GM04503 (cell line): ENCODE results near the gene SEPTIN8.

Source experiments
- DNase-seq: peaks from one replicate; pipeline ENCODE4 v3.0.0-alpha.2; 2012; ENCODE audit warnings: low read depth

Gene SEPTIN8, protein sequence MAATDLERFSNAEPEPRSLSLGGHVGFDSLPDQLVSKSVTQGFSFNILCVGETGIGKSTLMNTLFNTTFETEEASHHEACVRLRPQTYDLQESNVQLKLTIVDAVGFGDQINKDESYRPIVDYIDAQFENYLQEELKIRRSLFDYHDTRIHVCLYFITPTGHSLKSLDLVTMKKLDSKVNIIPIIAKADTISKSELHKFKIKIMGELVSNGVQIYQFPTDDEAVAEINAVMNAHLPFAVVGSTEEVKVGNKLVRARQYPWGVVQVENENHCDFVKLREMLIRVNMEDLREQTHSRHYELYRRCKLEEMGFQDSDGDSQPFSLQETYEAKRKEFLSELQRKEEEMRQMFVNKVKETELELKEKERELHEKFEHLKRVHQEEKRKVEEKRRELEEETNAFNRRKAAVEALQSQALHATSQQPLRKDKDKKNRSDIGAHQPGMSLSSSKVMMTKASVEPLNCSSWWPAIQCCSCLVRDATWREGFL

DNA sequence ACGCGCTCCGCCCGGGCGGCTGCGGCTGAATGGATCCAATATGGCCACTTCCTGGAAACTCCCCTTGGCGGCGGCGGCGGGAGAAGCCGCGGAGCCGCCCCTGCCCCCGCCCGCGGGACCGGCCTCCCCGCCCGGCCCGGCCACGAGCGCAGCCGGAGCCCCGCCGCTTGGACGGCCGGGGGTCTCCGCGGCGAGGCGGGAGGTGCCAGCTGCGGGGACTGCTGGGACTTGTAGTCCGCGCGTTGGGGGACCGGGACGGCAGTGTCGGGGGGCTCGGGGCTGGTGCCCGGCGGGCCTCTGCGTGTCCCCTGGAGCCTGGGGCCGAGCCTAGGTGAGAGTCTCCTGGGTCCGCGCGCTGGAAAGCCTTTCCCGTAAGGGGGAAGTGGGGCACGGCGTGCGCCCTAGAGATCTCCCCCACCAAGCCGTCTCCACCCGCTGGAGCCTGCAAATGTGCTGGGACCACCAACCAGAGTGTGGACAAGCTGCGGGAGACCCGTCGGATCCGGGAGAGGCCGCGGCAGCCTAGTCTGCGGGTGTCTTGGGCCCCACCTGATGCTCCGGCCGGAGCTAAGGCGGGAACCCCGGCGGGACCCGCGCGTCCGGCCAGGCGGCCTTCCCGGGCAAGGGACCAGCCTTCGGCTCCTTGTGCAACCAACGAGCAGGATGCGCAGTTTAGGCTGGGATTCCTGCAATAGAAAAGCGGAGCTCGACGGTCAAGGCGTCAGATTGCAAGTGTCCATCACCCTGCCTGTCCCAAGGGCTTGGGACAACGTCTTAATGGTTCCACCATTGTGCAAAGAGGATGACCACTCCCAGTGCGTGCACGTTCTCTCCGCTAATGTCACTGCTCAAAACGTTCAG, at the start of gene SEPTIN8:
Gene SEPTIN8, minus strand, starts transcription at position 31 of the 861 bp plus-strand sequence. CDS start 102 bp downstream, outside the sequence.
- no peak for DNase-seq

DNA sequence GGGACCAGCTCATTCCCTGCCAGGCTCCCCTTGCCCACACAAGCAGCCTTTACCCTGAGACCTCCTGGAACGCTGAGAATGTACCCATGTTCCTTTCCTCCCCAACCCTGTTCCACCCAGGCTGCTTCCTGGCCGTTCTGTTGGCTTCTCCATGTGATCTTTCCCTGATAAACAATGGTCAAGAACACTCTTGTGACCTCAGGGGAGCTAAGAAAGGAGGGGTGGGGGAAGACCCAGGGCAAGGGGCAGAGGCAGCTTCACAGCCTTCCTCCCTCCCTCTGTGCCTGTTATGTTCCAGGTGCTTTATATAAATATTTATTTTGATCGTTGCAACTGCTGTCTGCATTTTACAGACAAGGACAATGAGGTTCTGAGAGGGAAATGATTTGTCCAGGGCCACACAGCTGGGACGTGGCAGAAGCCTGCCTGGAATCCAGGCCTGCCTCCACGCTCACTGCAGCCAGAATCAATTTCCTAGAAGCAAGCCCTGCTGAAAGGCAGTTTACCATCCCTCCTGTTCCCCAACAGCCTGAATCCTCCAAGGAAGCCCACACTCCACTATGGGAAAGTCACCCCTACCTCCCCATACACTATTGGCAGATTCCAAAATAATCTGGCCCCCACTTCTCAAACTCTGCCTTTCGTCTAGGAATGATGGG, 49.5 kb upstream of the SEPTIN8 start:
- no peak for DNase-seq

DNA sequence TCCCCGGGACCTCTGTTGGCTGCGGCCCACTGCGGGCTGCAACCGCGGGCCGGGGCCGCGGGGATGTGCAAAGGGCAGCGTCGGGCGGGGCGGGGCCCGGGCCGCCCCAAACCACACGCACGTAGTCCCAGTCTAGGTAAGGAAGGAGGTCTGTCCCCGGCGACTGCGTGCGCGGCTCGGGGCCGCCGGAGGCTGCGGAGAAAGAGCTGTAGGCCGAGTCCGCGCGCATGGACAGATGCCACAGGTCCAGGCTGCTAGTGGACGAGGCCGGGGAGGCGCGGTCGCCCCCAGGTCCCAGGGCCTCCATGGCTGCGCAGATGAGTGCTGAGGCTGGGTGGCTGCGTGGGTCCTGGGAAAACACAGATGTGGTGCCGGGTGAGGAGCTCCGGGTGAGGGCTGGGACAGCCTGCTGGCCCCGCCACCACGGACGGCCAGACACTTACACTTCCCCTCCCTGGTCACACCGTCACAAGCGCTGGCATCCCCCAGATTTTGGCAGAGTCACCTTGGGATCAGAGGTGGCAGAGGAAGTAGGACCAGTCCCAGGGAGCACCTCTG, 48.9 kb upstream of the SEPTIN8 start:
- DNase-seq, result no peak

DNA sequence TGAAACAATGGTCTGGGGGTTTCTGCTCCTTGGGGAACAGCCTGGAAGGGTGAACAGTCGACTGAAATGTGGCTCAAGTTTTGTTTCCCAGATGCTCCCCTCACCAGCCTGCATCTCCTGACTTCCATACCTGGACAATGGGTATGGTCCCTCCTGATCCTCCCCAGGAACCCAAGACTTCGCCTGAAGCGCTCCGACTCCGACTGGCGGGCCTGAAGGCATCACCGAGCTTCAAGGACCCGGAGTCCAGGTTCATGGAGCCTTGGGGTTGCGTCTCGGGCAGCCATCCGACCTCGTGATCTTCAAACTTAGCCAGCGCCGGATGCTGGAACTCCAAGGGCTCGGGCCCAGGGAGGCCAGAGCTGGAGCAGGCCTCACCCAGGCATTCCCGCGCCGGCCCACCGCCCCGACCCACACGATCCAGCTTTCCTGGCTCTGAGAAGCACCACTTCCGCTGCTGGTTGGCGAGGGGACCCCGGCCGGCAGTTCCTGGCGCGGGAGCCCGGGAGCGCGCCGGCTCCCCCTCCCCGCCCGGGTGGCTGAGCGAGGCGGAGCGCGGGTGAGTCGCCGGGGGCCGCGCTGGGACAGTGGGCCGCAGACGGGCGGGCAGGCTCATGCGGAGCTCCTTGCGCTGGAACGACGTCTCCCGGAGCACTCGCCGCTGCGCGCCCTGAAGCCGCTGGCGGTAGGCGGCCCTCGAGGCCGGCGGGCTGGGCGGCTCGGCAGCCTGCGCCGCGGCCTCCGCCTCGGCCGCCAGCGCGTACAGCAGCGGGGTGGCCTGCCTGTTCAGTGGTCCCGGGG, 48.2 kb upstream of the SEPTIN8 start:
- DNase-seq, result no peak

DNA sequence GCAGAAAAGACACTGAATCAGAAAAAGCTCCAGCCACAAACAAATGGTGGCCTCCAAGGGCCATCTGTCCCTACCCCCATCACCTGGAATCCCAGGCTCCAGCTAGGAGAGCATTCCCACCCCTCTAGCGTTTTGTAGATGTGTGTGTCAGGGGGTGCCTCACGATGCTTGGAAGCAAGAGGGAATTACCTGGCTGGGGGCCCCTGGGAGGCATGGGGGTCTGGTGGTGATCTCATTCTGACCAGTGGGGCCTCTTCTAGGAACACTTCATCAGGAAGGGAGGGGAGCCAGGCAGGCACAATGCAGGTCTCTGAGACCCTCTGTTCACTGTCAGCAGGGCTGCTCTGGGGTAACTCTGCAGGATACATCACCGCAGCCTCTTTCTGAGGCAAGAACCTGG, 47.4 kb upstream of the SEPTIN8 start:
- no peak for DNase-seq

DNA sequence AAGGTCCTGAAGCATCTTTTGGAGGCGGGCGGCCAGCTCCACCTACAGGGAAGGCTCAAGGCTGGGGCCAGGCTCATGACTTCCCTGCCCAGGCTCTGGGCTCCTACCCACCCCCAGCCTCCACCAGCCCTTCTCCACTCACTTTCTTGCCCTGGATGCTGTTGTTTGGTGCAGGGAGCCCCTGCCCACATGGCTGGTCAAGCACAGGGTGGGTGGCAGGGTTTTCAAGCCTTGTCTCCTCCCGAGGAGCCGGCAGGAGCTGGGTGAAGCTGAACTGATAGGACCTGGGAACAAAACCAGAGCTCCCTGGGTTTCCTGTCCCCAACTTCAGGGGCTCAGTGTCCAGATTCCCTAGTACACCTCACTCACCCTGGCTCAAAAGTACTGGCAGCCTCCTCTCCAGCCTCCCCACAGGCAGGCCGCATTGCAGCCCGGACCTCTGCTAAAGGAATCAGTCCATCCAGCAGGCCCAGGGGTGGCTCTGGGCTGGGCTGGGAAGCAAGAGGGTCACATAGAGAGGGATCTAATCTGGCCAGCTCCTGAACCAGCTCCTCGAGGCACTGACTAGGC, 46.5 kb upstream of the SEPTIN8 start:
- DNase-seq, result no peak

DNA sequence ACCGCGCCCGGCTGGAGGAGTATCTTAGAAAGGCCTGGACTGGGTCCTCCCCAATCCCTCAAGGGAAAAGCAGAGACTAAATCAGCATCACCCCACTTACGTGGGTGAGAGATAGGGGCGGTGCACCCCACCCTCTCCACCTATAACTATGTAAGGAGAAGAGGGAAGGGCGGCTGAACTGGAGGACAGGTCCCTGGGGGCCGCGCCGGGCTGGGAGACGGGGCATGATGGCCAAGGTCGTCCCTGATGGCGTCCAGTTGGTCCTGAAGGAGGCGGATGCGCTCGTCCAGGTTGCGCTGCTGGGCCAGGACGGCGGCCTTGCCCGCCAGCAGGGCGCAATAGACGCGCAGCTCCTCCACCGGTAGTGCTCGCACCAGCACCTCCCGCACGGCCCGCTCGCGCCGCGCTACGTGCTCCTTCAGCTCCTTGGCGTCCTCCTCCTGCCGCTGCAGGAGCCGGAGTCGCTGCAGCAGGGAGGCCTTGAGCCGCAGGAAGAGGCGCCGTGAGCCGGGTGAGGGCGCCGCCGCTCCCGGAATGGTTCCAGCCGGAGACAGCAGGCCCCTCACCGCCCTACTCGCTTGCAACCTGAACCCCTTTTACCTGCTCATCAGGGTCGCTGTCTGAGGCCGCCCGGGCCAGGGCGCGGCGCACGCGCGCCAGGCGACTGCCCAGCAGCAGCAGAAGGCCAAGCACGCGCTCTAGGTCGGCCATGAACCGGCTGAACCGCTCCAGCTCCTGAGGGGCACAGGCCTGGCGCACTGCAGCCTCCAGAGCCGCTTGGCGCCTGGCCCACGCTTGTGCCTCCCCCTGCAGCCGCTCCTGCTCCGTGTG, 45.8 kb upstream of the SEPTIN8 start:
- DNase-seq, result no peak

DNA sequence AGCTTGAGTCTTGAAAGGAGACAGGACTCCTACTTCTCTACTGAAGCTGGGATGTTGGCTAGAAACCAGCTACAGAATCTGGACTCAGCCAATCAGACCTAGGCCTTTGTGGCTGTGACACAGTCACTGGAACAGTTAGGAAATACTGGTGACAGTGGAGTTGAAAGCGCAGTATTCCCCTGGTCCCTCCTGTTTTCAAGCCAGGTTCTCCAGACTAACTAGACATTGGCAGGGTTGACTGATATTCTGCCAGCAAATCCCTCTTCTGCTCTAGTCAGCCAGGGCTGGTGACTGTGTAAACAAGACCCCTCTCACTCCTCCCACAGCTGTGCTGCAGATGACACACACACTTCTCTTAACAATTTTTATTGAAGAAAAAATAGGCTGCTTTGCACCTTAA, 44.8 kb upstream of the SEPTIN8 start:
- no peak for DNase-seq

DNA sequence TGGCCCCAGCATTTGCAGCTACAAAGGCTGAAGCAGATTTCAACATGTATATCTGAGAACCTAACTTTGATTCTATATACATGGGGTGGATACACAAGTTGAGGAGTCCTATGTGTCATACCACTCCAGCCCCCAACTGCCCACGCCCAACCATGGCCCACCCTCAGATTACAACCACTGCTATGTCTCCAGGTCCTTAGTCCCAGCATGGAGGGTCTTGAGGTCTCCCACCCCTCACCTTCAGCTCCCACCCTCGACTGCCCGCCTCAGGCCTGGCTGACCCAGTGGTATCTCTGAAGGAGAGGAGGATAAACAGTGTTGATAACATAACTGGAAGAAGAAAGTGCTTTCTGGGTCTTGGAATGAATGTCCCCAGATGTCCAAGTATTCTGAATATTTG, 44.3 kb upstream of the SEPTIN8 start:
- no peak for DNase-seq

DNA sequence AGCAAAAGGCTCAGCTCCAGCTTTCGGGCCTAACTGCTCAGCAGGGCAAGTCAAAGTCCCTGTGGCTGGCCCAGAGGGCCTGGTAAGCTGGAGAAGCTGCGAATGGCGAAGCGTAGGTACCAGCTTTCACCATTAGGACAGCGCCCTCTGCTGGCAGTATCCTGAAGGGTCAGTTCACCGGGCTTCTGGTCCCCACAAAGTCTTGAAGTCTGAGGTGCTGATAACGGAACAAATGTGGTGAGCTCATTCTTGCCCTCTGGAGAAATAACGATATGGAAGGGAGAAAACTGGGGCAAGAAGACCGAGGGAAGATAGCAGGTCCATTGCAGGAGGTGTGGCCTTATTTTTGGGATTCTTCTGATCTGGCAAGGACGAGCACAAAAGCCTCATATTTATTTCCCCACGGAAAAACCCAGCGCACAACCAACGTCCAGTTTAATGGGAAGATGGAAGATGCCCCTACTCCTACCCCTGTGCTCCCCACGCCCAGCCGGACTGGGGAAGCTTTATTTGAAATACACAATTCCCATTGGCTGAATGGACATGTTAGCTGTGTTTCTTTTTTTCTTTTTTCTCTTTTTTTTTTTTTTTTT, 43.2 kb upstream of the SEPTIN8 start:
- no peak for DNase-seq

DNA sequence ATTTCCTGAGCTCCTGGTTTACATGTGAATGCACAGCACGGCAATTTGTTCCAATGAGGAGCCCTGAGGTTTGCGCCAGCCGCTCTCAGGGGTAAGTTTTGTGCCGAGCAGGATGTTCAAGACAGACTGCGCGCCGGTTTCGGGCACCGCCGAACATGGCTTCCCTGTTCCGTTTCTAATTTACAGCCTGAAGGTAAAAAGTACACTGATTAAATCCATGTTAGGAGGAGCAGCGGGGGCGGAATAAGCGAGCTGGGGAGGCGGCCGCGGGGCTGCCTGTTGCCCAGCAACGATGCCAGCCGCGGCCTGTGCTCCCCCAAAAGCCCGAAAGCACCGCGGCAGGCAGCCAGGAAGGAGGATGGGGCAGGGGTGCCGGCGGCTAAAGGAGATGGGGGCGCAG, 42.4 kb upstream of the SEPTIN8 start:
- DNase-seq, result no peak

DNA sequence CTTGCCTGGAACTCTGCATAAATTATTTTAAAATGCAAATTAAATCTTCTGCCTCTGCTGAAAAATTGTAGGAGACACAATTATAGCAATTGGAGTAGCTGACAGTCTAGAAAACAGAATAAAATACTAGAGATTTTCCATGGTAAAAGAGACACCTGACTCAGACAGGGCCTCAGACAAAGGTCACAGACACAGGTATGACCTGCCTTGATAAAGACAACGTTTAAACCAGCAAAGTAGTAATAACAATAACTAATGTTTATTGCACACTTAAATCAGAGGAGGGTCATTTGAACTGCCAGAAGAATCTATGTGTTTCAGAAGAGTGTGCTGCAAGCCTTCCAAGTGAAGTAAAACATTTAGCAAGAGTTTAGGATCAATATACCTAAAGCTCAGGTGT, 40.0 kb upstream of the SEPTIN8 start:
- DNase-seq, result no peak

DNA sequence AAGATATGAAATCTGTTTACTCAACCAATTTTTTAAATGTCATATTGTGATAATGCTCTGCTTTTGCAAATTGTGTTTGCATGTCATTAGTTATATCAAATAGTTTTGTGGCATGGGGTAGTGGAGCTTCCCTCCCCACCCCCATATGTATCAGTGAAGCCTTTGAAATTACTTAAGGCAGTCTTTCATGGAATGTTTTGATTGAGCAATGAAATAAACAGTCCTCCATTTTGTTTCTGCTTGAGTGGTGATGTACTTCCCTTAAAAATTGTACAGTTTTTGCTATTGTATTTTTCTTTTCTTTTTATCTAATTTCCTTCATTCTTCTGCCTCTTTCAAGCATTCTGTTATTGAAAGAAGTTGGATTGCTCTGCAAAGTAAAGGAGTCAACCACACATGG, 39.5 kb upstream of the SEPTIN8 start:
- no peak for DNase-seq

DNA sequence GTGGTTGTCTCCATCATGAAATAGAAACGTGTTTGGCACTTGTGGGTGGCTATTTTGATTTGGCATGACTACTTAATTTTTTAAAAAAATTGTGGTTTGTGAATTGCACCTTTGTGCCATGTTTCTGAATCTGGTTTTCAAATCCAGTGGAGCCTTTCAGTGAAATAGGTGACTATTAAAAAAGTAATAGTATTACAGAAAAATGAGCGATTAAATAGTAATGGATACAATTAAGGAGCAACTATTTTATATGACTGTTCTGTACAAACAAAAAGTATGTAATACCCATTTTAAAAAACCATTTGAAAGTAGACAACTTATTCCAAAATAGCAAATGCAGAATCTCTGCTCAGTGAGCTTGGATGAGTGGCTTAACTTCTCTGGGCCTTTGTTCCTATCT, 39.0 kb upstream of the SEPTIN8 start:
- DNase-seq, result no peak

DNA sequence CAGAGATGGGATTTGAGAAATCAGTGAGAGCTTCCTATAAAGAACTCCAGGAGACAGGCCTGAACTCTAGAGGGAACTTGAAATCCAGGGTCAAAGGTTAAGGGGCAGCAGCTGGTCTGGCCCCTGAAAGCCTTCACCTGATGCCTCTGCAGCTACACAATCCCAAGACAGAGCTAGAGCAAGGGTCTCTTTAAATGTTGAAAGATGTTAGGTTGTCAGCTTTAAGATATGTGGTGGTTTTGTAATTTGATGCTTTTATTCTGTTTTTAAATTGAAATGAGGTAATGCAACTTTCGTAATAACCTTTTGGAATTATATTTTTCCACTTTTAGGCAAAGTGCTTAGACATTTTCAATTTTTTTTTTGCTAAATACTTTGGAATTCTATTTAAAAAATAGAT, 38.4 kb upstream of the SEPTIN8 start:
- no peak for DNase-seq

DNA sequence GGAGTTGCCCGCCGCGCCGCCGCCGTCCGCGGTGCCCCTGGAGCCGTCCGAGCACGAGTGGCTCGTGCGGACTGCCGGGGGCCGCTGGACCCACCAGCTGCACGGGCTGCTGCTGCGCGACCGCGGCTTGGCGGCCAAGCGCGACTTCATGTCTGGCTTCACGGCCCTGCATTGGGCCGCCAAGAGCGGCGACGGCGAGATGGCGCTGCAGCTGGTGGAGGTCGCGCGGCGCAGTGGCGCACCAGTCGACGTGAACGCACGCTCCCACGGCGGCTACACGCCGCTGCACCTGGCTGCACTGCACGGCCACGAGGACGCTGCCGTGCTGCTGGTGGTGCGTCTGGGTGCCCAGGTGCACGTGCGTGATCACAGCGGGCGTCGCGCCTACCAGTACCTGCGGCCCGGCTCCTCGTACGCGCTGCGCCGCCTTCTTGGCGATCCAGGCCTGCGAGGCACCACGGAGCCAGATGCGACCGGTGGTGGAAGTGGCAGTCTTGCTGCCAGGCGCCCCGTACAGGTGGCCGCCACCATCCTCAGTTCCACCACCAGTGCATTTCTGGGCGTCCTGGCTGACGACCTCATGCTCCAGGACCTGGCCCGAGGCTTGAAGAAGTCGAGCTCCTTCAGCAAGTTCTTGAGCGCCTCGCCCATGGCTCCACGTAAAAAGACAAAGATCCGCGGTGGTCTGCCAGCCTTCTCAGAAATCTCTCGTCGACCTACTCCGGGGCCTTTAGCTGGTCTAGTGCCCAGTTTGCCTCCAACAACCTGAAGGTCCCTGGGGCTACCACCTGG, 37.7 kb upstream of the SEPTIN8 start:
- DNase-seq, result no peak

DNA sequence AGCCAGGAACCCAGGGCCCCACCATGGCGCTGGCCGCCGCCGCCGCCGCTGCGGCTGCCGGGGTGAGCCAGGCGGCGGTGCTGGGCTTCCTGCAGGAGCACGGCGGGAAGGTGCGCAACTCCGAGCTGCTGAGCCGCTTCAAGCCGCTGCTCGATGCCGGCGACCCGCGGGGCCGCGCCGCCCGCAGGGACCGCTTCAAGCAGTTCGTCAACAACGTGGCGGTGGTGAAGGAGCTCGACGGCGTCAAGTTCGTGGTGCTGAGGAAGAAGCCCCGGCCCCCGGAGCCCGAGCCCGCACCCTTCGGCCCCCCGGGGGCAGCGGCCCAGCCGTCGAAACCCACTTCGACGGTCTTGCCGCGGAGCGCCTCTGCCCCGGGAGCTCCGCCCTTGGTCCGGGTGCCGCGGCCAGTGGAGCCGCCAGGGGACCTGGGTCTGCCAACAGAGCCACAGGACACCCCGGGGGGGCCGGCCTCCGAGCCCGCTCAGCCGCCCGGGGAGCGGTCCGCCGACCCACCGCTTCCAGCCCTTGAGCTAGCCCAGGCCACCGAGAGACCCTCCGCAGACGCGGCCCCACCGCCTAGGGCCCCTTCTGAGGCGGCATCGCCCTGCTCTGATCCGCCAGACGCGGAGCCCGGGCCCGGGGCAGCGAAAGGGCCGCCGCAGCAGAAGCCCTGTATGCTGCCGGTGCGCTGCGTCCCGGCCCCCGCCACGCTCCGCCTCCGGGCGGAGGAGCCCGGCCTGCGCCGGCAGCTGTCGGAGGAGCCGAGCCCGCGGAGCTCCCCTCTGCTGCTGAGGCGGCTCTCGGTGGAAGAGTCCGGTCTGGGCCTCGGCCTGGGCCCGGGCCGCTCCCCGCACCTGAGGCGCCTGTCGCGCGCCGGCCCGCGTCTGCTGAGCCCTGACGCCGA, 36.8 kb upstream of the SEPTIN8 start:
- no peak for DNase-seq
